Globus pallidus (tissue), 1 donor: ENCODE measurements around the gene STMP1.
"Not testable (repeated sequence)": the region's sequence is repeated elsewhere in the genome, so short reads cannot be mapped to it uniquely, and the experiment has no call there.

ENCODE experiments used
- DNase-seq: peaks from one replicate; pipeline ENCODE4 v3.0.0-alpha.2; 2015; ENCODE audit warnings: low spot score

STMP1 gene

DNA sequence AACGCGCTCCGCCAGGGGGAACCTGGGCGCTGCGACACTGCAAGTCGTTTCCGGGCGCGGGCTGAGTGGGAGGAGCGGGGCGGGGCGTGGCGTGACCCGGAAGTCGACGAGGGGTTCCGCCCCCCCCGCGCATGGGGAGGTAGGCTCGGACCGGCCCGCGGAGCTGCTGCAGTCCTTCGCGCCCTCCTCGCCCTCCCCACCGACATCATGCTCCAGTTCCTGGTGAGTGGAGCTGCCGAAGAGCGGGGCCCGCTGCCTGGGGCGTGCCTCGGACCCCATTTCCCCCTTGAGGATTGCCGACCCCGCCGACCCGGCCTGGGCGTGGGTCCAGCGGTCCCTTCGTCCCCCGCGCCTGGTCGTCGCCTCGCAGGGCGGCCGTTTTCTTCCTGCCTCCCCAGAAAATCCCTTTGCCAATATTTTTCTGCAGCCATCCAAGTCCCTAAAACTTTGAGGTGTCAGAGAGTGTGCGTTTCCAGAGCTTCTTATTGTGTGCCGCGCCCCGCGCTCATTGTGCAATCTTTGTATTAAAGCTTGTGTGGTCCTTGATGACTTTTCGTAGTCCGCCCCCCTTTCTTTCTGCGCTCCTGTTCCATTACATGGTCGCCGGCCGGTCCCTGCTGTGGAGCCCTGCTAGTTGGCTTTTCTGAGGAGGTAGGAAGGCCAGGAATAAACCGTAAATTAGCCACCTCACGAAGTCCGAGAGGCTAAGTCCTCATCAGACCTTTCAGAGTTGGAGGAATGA is at the start of gene STMP1:
Gene STMP1 (plus strand): TSS at position 142 of the 742 bp plus-strand sequence.
- DNase-seq = peak; percentile 92

DNA sequence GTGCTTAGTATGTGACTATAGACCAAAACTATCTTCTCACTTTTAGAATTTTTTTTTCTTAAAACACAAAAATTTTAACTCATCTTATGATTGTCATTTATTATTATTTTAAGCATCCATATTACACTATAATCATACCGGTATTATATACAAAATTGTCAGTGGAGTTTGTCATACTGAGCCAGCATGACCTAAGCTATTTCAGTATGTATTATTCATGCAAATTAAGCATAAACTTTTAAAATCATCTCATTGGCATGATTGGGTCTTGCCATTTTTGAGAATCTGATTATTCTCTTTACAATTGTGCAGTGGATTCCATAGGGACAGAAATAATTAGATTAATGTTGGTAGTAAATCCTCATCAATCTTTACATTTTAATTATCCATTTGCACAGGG is 46.2 kb upstream of the STMP1 start:
- no peak for DNase-seq

DNA sequence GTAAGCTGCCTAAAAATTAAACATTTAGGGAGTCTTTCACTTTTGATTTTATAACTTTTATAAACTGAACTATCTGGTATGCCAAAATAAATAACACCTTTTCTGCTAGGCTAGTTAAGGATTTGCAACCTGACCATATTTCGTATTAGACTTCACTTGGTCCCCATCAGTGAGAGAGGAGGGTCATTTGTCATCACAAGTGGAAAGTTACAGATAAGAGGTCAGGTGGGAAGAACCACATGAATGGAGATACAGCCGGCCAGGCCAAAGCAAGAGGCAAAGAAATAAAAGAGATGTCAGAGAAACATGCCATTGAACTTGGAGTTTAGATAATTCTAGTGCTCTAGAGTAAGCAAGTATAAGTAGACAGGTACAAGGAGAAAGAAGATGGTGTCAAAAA is 44.5 kb upstream of the STMP1 start:
- DNase-seq = no peak

DNA sequence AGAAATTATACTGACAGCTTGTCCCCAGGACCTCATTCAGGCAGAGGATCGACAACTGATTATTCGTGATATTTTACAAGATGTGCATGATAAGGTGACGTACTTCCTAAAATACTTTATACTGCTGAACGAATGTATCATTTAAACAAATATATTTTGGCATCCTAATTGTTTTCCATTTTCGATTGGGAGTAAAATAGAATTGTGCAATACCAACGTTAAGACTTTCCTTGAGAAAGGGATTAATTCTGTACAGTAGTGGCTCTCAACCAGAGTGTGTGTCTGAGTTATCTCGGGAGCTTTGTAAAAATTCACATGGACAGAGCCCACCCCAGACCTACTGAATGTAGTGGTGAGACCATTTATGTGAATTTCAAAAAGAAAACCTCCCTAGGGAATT is 43.8 kb upstream of the STMP1 start:
- DNase-seq = no peak

DNA sequence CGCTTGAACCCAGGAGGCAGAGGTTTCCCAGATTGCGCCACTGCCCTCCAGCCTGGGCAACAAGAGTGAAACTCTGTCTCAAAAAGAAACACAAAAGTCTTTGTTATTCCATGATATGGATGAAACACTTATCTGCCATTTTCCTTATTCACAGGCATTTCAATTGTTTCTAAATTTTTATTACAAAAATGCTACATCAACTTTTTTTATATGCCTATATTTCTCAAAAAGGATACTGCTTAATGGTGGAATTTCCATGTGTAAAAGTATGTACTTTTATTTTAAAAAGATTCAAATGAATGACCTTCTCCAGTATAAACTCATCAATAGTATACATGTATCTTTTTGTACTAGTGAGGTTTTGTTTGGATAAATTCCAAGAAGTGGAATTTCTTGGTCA is 41.9 kb upstream of the STMP1 start:
- no peak for DNase-seq

DNA sequence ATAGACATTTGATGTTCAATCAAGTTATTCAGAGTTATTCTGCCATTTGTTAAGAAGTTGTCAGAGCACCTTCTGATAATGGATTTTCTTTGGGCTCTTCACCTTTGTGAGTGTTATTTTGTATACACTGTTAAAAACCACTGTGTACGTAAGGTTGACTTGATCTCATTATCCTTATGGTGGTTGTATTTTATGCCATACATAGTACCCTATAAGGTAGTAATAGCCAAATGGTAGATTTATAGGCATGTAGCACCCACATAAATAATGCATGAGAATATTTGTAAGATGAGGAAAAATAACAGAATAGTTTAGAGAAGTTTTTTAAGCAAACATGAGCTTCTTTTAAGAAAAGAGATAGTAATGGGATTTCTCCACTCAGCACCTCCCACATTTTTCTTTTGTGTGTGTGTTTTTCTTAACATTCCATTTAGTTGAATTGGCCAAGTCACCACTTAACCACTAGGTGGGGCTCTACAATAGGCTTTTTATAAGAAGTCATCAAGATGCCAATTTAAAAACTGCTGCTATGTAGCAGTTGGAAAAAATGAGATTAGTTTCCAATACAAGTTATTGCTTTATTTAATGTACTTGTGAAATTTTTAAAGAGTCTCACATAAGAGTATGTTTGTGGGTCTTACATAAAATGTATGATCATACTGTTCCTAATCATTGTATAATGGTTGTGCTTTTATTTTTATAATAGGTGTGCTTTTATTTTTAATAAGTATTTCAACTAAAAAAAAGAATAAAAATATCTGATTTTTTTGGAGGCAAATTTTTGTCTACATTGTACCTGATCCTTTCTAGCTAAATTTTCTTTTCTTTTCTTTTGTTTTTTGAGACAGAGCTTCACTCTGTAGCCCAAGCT is 41.1 kb upstream of the STMP1 start:
- DNase-seq = peak; percentile 82

DNA sequence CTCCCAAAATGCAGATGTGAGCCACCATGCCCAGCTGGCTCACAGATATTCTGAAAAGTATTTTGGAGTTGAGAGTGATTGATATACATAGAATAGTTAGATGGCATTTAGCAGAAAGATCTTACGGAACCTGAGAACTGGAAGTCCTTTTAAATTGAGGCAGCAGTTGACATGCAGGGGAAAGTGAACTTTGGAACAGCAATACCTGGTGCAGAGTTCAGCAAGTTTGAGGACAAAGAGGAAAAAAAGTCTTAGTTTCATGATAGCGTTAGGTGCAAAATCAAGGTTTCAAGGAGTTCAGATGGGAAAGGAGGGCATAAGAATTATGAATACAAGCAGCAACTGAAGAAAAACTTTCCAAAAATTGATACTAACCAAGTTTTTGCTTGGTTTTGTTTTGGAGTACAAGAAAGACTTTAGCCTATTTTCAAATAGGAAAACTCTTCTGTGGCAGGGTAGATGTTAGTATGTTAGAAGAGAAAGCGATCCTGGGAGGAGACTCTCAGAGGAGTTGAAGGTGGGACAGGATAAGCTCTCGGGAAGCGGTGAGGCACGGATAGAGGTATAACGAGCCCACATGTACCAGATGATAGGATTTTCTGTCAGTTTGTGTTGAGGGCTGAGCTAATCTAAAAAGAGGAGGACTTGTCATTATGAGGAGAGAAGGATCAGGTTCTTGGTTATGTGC is 28.0 kb upstream of the STMP1 start:
- DNase-seq = no peak

DNA sequence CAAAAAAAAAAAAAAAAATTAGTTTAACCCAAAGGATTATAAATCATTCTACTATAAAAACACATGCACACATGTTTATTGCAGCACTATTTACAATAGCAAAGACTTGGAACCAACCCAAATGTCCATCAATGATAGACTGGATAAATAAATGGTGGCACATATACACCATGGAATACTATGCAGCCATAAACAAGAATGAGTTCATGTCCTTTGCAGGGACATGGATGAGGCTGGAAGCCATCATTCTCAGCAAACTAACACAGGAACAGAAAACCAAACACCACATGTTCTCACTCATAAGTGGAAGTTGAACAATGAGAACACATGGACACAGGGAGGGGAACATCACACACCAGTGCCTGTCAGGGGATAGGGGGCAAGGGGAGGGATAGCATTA is 22.6 kb upstream of the STMP1 start:
- not testable (repeated sequence) for DNase-seq

DNA sequence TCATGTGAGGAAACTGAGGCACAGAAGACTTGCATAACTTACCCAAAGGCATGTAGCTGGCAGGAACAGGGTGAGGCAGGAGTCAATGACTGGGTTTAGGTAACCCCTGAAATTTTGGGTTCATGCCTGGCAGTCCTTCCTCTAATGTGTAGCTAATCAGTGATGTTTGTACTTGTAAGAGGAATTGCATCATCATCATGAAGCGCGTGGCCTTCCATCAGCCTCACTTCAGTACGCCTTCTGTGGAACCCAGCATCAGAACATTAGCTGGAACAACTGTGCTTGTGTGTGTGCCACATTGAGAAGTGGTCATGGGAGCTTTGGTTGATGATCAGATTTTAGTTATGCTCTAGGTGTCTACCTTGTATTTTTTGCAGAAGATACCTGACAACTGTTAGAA is 18.2 kb upstream of the STMP1 start:
- no peak for DNase-seq

DNA sequence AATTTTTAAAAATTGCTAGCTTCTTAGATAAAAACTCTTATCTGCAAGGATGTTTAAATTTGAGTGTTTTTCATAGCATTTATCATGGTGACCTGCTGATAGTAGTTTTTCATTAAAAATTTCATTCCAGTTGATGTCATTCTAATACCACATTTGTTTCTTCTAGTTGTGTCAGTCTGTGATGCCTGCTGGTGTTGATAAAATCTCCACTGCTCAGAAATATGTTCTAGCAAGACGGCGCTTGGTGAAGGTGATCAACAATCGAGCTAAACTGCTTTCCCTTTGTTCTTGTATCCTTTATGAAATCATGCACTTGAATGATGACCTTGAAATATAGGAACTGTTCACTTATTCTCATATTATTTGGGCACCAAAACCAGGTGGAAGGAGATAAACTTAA is 17.6 kb upstream of the STMP1 start:
- DNase-seq = no peak

DNA sequence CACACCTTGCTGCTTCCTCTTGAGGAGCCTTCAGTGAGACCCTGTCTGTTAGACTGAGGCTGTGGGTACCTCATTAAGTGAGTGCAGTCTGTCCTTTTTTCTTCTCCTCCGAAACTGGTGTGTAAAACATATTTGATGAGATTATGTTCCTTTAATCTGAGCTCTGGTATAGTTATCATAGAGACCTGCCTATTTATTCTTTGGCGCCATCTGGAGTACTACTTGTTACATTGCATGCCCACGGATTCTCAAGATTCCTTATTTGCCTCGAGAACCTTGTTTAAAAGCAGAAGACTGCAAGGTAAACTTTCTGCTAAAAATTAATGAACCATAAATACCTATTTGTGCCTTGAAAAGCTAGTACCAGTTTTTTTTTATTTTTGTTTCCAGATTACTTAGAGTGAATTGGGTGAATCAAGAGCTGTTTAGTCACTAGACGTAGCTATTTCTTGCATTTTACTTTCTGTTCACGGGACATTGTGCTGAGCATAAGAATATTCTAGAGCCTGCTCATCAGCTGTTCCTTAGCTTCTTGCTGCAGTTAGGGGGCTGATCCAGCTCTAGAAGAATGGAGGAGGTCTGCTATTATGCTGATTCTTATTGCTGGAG is 16.9 kb upstream of the STMP1 start:
- peak; percentile 43 for DNase-seq

DNA sequence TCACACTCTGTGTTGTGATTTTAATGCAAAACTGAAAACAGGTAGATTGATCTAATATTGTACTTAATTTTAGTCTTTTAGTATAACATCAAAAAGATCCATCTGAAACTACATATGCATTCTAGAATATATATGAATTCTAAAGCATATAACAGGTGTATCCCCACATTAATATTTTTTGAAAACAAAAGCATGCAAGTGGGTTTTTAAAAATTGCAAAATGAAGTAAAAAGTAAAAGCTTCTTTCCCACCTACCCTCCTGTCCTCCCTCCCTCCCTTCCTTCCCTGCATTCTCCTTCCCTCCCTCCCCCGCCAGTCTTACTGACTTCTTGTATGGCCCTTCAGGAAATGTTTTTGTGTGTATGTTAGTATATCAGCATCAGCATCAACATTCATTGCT is 14.6 kb upstream of the STMP1 start:
- no peak for DNase-seq

DNA sequence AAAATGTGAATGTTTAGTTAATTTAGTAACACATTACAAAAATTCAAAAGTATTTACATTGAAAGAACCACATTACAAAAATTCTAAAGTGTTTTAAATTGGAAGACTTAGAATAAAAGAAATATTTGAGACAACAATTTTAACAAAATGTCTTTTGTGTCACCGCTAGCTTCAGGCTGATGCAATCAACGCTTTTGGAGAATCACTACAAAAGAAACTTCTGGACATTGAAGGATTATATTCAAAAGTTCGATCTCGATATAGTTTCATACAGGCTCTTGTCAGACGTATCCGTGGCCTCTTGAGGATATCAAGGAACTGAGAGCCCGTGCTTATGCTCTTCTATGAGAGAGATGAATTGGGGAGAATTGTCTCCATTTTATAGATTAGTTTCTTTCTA is 14.1 kb upstream of the STMP1 start:
- DNase-seq = no peak

DNA sequence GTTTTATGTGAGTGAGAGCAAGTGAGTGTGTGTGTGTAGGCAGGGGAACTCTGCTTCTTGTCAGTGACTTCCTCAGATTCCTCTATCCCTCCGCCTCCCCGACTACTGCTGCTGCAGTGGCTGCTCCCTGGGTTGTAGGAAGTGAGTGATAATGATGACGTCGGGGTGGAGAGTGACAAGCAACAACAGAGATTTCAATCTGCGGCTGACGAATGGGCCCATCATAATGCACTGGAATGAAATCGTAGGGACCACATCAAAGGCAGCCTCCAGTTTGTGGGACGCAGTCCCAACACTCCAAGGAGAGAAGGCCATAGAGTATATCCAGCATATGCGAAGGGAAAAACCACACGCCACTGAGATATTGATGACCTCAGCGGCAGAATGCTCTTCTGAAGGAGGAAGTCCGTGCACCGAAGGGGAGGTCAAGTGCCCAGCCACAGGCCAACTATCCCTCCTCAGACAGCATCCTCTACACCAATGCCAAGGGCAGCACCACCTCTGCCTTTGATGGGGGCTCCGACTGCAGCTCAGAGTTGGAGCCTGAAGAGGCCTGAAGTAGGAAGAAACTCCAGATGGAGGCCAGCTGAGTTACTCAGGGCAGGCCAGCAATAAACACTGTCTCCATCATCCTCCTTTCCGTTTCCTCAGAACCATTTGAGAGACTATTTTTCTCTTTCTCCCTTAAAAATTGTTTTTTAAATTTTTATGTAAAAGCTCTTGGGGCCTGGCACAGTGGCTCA is 11.3 kb upstream of the STMP1 start:
- DNase-seq = no peak

DNA sequence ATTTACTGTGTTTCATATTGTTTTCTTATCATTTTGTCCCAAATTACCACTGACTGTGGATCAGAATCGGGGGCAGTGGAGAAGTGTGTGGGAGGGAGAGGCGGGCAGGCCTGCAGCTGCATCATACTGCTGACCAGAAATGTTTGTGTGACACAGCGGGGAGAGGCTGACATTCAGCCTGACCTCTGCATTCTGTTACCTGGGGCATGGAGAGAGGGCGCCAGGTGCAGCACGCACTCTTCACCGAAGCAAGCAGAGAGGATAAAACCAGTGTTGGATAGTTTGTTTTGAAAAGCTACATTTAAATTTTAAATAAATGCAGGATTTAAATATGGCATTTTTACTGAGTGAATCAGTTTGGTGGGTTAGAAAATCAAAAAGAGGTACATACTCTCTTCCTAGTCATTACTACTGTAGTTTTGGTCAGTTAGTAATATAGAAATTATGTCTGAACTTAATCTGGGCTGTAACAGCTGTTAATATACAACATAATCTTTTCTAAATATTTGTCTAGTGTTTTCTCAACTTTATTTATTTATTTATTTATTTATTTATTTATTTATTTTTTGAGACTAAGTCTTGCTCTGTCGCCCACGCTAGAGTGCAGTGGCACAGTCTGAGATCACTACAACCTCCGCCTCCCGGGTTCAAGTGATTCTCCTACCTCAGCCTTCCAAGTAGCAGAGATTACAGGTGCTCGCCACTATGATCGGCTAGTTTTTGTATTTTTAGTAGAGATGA is 8.8 kb upstream of the STMP1 start:
- DNase-seq = no peak

DNA sequence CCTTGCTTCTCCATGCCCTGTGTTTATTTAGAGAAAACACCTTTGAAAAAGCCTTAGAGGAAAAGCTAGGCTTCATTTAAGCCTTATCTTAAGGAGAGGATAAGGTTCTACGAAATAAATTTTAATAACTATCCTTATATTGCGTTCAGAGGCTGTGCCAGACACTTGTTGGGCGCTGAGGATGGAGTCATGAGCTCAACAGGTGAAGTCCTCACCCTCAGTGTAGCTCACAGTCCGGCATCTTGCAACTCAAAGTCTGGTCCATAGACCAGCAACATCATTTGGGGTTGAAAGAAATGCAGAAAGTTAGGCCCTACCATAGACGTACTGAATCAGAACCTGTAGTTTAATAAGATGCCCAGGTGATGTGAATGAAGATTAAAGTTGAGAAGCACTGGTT is 3.8 kb upstream of the STMP1 start:
- no peak for DNase-seq

DNA sequence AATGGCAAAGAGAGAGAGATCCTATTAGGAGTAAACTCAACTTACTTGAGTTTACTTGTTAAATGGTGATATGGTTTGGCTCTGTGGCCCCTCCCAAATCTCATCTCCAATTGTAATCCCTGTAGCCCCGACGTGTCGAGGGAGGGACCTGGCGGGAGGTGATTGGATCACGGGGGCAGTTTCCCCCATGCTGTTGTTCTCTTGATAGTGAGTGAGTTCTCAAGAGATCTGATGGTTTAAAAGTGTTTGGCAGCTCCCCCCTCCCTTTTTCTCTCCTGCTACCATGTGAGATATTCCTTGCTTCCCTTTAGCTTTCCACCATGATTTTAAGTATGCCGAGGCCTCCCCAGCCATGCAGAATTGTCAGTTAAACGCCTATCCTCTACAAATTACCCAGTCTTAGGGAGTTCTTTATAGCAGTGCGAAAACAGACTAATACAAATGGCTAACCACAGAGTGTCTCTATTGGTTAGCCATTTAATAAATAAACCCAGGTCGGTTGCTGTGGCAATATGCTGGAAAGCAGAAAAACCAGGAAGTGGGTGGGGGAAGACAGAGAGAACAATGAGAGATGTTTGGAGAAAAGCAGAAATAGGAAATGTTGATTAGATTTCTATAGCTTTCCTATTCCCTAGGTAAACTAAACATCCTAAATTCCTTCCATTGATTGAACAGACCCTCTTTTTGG is 3.0 kb upstream of the STMP1 start:
- no peak for DNase-seq

DNA sequence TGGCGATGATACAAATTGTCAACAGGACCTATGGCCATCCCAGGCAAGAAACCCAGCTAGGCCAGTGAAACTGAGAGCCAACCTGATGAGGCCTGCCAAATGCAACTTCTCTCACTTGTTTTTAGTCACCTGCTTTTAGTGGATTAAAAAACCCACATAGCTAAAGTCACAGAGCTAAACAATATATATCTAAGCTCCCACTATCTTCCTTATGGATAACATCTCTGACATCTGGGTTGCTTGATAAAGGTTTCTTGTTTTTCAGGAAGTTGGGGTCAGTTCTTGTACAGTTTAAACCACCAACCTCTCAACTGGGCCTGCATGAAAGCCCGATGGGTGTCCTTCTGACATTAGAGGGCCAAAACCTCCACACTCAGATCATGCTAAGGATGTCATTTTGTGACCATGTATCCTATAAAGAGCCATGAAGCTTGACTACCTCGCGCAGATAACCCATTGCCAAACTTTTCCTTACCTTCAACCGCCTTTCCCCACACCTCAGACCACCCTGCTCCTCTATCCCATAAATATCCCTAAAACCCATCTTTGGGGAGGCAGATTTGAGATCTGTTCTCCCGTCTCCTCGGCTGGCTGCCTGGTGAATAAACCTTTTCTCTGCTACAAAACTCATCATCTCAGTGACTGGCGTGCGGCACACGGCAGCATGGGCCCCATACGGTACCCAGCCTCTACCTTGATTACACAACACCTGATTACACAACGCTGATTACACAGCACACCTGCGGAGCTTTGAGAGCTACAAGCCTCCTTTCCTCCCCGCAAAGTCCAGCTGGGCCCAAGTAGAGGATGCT is 797 bp upstream of the STMP1 start:
- no peak for DNase-seq

DNA sequence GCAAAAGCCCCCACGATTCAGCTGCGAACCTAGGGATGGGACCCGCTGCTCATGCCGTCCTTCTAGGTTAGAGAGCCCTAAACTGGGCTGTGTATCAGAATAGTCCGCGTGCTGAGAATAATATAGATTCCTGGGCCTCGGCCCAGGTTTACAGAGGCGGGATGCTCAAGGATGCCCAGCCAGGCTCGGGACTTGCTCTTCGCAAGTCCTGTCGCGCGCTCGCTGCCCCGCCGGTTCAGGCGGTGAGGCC is 266 bp upstream of the STMP1 start:
- DNase-seq = no peak

DNA sequence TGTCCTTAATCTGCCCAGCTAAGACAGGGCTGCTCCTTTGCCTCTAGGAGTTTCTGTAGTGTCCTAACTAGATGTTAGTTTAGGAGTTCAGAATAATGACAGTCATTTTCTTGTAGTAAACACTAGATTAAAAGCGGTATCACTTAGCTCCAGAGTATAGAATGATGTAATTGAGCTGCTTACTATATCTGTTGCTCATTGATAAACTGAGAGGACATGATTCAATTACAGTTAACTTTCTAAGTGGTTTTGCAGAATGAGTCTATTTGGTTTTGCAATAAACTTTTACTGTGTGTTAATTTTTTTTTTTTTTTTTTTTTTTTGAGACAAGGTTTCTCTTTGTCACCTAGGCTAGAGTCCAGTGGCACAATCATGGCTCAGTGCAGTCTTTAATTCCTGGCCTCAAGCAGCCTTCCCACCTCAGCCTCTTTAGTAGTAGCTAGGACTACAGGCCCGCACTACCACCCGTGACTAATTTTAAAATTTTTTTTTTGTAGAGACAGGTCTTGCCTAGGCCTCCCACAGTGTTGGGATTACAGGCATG is 1.8 kb downstream of the STMP1 start:
- DNase-seq = no peak
